Smooth muscle cell (in vitro differentiated cells): Measurements from ENCODE around the gene ANKFN1. TPM values are rescaled to one million over a fixed set of nuclear protein-coding genes. Genes with fewer than 3 reads are reported as not detected.
A peak's percentile ranks its signal among the peaks of the same experiment; 100 is the strongest.

Experiments
- DNase-seq: peaks from one replicate; lab custom pipeline; 2025; ENCODE audit not compliant: unreplicated experiment; lab: John Stamatoyannopoulos, UW
- H2AFZ ChIP-seq: fragments of 200-600 bp; sonication (generic); 2 replicates; pipeline ENCODE4 v1.6.0; 2016; ENCODE audit warnings: antibody characterized with exemption, low read depth, mild to moderate bottlenecking
- H3F3A ChIP-seq: fragments of 200-600 bp; sonication (generic); 2 replicates; pipeline ENCODE4 v1.6.0; 2017; ENCODE audit warnings: antibody characterized with exemption, low read depth
- H3K27ac ChIP-seq: fragments of 200-600 bp; sonication (generic); 2 replicates; pipeline ENCODE4 v1.5.1; 2016; ENCODE audit warnings: low read depth, mild to moderate bottlenecking
- H3K27me3 ChIP-seq: fragments of 200-600 bp; sonication (generic); 2 replicates; pipeline ENCODE4 v1.6.1; 2016; ENCODE audit warnings: low read depth, mild to moderate bottlenecking
- H3K36me3 ChIP-seq: fragments of 200-600 bp; sonication (generic); 2 replicates; pipeline ENCODE4 v1.5.1; 2016; ENCODE audit warnings: low read depth
- H3K4me1 ChIP-seq: fragments of 200-600 bp; sonication (generic); 2 replicates; pipeline ENCODE4 v1.5.1; 2016; ENCODE audit warnings: low read depth
- H3K4me2 ChIP-seq: fragments of 200-600 bp; sonication (generic); 2 replicates; pipeline ENCODE4 v1.6.0; 2016; ENCODE audit warnings: mild to moderate bottlenecking
- H3K4me3 ChIP-seq: fragments of 200-600 bp; sonication (generic); 2 replicates; pipeline ENCODE4 v1.5.1; 2016; ENCODE audit warnings: mild to moderate bottlenecking
- H3K79me2 ChIP-seq: fragments of 200-600 bp; sonication (generic); 2 replicates; pipeline ENCODE4 v1.6.0; 2016; ENCODE audit warnings: low read depth, mild to moderate bottlenecking
- H3K9ac ChIP-seq: fragments of 200-600 bp; sonication (generic); 2 replicates; pipeline ENCODE4 v1.6.0; 2016; ENCODE audit warnings: low read depth
- H3K9me3 ChIP-seq: fragments of 200-600 bp; sonication (generic); replicated peaks from 2 replicates; pipeline ENCODE4 v1.5.1; 2016; ENCODE audit warnings: low read depth
- H4K20me1 ChIP-seq: fragments of 200-600 bp; sonication (generic); 2 replicates; pipeline ENCODE4 v1.6.0; 2016; ENCODE audit warnings: low read depth
- CTCF ChIP-seq: fragments of 200-600 bp; sonication (generic); IDR thresholded peaks from 2 replicates; pipeline ENCODE4 v1.5.1; 2017; ENCODE audit warnings: borderline replicate concordance, mild to moderate bottlenecking, antibody characterized with exemption; ENCODE audit not compliant: insufficient read depth, poor library complexity, severe bottlenecking
- WGBS: methylation state at CpG from one replicate; pipeline ENCODE4 v1.1.7; 2016; ENCODE audit warnings: low lambda C conversion rate; 5-methylcytosine and 5-hydroxymethylcytosine counted together
- polyA plus RNA-seq: library from polyadenylated mRNA; unstranded; fragments of >200 nt; fragmentation: Nextera tagmentation; extraction: Ambion mirVana; gene quantifications from 2 replicates; pipeline ENCODE4 v1.2.1, GENCODE V29; 2016
- total RNA-seq: library from RNA; depleted of rRNA; stranded (reverse); fragments of >200 nt; gene quantifications from 2 replicates; pipeline ENCODE4 v1.2.3, GENCODE V29; 2014

ANKFN1 gene
- total and polyA plus RNA-seq, 2 experiments from 2014 or later, result 0.24 to 0.45 TPM

- no peak overlapping the region for H3K9ac ChIP-seq
- H2AFZ ChIP-seq, result peak overlapping the region; percentile 2
- 52% methylated on average over 7 of the region's 7 CpGs for whole genome bisulfite sequencing
- no peak for TF ChIP-seq CTCF
- no peaks in the 10 kb centered on the region for H3K9me3 ChIP-seq
- no peak for DNase-seq
- no peaks in the 10 kb centered on the region for H3F3A ChIP-seq
- no peaks in the 10 kb centered on the region for H3K36me3 ChIP-seq
- H3K4me3 ChIP-seq, result no peak overlapping the region
- no peak overlapping the region for H3K4me2 ChIP-seq
- H3K4me1 ChIP-seq, result no peaks in the 10 kb centered on the region
- H4K20me1 ChIP-seq, result no peaks in the 10 kb centered on the region
- no peaks in the 10 kb centered on the region for H3K79me2 ChIP-seq
- no peaks in the 10 kb centered on the region for H3K27me3 ChIP-seq
- no peak overlapping the region for H3K27ac ChIP-seq
Observed at GRCh38 chr17:56186222-56186786, 33.0 kb downstream of the ANKFN1 start.

DNA sequence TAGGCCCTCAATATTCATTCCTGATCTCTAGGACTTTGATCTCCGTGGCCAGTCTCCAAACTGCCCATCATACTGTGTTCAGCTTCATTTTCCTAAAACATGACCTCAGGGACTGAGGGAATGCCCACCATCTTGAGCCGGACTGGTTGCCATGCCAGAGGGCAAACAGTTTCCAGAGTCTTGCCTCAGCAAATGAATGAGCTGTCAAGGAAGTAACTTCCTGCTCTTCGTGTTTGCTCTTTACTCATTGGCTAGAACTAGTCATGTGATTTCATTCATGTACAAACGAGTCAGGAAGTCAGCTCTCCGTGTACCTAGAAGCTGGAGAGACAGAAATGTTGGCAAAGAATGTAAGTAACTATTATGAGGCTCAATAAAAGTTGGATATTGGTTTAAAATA lies 50.2 kb downstream of the ANKFN1 start:
- no peak overlapping the region for H3K9ac ChIP-seq
- no peak overlapping the region for H3K4me2 ChIP-seq
- no peaks in the 10 kb centered on the region for H3K36me3 ChIP-seq
- H3K79me2 ChIP-seq, result no peaks in the 10 kb centered on the region
- TF ChIP-seq CTCF, result no peak
- H3F3A ChIP-seq, result no peaks in the 10 kb centered on the region
- no peak for DNase-seq
- no peaks in the 10 kb centered on the region for H3K27me3 ChIP-seq
- no peak overlapping the region for H2AFZ ChIP-seq
- no peaks in the 10 kb centered on the region for H3K9me3 ChIP-seq
- no peaks in the 10 kb centered on the region for H3K4me1 ChIP-seq
- no peaks in the 10 kb centered on the region for H4K20me1 ChIP-seq
- 86% methylated on average over 5 of the region's 5 CpGs for WGBS
- no peak overlapping the region for H3K27ac ChIP-seq
- H3K4me3 ChIP-seq, result no peak overlapping the region

GRCh38 chr17:56206351-56206750 lies 53.1 kb downstream of the ANKFN1 start:
- H3K4me3 ChIP-seq, result no peak overlapping the region
- no peaks in the 10 kb centered on the region for H3K36me3 ChIP-seq
- H4K20me1 ChIP-seq, result no peaks in the 10 kb centered on the region
- H3K9ac ChIP-seq, result no peak overlapping the region
- no peak overlapping the region for H3K4me2 ChIP-seq
- WGBS, result 85% methylated on average over 6 of the region's 6 CpGs
- no peaks in the 10 kb centered on the region for H3K79me2 ChIP-seq
- no peak for DNase-seq
- H3K4me1 ChIP-seq, result no peaks in the 10 kb centered on the region
- no peaks in the 10 kb centered on the region for H3K9me3 ChIP-seq
- H3K27me3 ChIP-seq, result no peaks in the 10 kb centered on the region
- no peaks in the 10 kb centered on the region for H3F3A ChIP-seq
- H2AFZ ChIP-seq, result no peak overlapping the region
- TF ChIP-seq CTCF, result no peak
- H3K27ac ChIP-seq, result no peak overlapping the region

DNA sequence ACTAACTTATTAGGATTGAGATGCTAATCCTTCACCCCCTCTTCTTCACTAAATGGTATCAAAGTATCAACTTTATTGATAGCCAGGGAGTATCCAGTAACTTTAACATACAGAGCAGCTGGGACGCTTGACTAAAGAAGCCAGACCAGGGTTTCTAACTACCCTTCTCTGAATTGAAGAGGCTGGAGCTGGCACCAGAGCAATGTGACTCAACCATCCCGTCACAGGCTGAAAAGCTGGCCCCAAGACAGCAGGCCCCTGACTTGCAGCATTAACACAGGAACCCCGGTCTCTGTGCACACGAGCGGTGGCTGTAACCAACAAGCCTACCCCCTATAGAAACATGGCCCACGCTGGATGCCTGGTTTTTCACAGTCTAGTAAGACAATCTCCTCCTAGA lies 59.8 kb downstream of the ANKFN1 start:
- no peak overlapping the region for H3K27ac ChIP-seq
- H3K9me3 ChIP-seq, result no peaks in the 10 kb centered on the region
- no peak overlapping the region for H3K4me2 ChIP-seq
- no peaks in the 10 kb centered on the region for H3K36me3 ChIP-seq
- H3K9ac ChIP-seq, result no peak overlapping the region
- H3K79me2 ChIP-seq, result no peaks in the 10 kb centered on the region
- no peak for TF ChIP-seq CTCF
- peaks cover 21% of the 10 kb centered on the region for H3K27me3 ChIP-seq
- no peaks in the 10 kb centered on the region for H3K4me1 ChIP-seq
- no peak for DNase-seq
- 83% methylated on average over 6 of the region's 6 CpGs for WGBS
- H3K4me3 ChIP-seq, result no peak overlapping the region
- no peak overlapping the region for H2AFZ ChIP-seq
- H4K20me1 ChIP-seq, result no peaks in the 10 kb centered on the region
- no peaks in the 10 kb centered on the region for H3F3A ChIP-seq
